B cell (primary cell): ENCODE results near the gene AFF3.
"Not testable (repeated sequence)": the region's sequence is repeated elsewhere in the genome, so short reads cannot be mapped to it uniquely, and the experiment has no call there.

Source experiments
- EZH2 ChIP-seq: IDR thresholded peaks from 2 replicates; pipeline ENCODE4 v1.6.1; 2012; ENCODE audit warnings: borderline replicate concordance, low read depth, mild to moderate bottlenecking, moderate library complexity, low read length; ENCODE audit not compliant: insufficient read depth, poor library complexity, severe bottlenecking
- TF ChIP-seq, protein P1 (sequence below): fragments of 200-600 bp; IDR thresholded peaks from one replicate; pipeline ENCODE4 v1.8.0; 2022; ENCODE audit warnings: antibody characterized with exemption, mild to moderate bottlenecking

DNA sequence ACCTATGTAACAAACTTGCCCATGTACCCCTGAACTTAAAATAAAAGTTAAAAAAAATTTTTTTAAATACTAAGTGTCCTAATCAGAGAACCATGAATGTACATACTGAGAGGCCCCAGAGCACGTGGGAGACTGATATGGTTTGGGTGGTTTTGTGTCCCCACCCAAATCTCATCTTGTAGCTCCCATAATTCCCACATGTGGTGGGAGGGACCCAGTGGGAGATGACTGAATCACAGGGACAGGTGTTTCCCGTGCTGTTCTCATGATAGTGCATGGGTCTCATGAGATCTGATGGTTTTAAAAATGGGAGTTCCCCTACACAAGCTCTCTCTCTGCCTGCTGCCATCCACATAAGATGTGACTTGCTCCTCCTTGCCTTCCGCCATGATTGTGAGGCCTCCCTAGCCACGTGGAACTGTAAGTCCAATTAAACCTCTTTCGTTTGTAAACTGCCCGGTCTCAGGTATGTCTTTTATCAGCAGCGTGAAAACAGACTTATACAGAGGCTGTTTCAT, 214.6 kb downstream of the AFF3 start:
- TF ChIP-seq, protein P1, sequence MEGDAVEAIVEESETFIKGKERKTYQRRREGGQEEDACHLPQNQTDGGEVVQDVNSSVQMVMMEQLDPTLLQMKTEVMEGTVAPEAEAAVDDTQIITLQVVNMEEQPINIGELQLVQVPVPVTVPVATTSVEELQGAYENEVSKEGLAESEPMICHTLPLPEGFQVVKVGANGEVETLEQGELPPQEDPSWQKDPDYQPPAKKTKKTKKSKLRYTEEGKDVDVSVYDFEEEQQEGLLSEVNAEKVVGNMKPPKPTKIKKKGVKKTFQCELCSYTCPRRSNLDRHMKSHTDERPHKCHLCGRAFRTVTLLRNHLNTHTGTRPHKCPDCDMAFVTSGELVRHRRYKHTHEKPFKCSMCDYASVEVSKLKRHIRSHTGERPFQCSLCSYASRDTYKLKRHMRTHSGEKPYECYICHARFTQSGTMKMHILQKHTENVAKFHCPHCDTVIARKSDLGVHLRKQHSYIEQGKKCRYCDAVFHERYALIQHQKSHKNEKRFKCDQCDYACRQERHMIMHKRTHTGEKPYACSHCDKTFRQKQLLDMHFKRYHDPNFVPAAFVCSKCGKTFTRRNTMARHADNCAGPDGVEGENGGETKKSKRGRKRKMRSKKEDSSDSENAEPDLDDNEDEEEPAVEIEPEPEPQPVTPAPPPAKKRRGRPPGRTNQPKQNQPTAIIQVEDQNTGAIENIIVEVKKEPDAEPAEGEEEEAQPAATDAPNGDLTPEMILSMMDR: not testable (repeated sequence)
- not testable (repeated sequence) for TF ChIP-seq EZH2
